Stimulated activated CD4-positive, alpha-beta T cell treated with anti-CD3 and anti-CD28 coated beads, TNF-alpha, amount 100 ng/mL, for 24 hours (primary cell): ENCODE measurements around the gene CACNA1E.
"Not testable (repeated sequence)": the region's sequence is repeated elsewhere in the genome, so short reads cannot be mapped to it uniquely, and the experiment has no call there.

Experiments
- DNase-seq, 3 experiments: peaks; one replicate each; pipeline ENCODE4 v3.0.0-alpha.2; 2020; ENCODE audit warnings: low read depth in 3 of 3

CACNA1E gene

GRCh38 chr1:181517181-181517875 lies 34.0 kb downstream of the CACNA1E start:
- DNase-seq: no peak

DNA sequence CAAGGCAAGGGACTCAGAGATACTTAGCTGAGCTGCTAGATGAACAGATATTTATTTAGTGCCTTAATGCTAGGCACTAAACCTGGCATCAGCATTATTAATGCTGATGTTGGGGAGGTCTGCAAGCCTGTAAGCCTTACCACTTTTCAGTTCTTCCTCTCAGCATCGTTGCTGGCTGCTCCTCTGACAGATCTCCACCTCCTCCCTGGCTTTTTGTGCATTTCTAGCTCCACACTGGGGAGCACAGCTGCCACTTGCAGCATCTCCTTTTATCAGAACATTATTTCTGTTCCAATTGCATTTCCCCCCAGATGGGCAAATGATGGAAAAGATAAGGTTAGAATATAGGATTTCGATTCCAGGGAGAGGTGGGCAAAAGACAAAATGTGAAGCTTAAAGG lies 34.8 kb downstream of the CACNA1E start:
- DNase-seq: no peak

DNA sequence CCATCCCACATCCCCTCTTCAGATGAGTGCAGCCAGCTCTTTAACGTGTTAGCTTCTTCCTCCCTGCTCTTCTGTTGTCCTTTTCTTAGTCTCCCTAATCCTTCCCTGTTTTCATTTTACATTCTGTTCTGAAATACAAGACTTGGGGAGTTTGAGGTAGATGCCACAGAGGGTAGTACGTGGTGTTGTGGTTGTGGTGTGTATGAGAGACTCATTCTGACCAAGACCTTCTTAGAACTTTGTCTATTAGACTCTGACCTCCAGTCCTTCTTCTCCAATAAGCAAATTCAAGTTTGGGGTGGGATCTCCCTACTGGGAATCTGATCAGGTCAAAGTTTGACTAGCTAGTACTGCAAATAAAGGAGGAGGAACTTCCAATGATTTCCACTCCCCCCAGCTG lies 39.5 kb downstream of the CACNA1E start:
- no peak for DNase-seq

GRCh38 chr1:181525104-181525721 lies 41.9 kb downstream of the CACNA1E start:
- DNase-seq: no peak

GRCh38 chr1:181528241-181528640 lies 44.9 kb downstream of the CACNA1E start:
- DNase-seq: not testable (repeated sequence)

- no peak for DNase-seq
Observed at GRCh38 chr1:181531441-181531840, 48.1 kb downstream of the CACNA1E start.

- no peak for DNase-seq
Observed at GRCh38 chr1:181531951-181532600, 48.8 kb downstream of the CACNA1E start.

- DNase-seq: no peak
Observed at GRCh38 chr1:181538836-181539235, 55.5 kb downstream of the CACNA1E start.

- DNase-seq: no peak
Observed at GRCh38 chr1:181541458-181541857, 58.1 kb downstream of the CACNA1E start.

DNA sequence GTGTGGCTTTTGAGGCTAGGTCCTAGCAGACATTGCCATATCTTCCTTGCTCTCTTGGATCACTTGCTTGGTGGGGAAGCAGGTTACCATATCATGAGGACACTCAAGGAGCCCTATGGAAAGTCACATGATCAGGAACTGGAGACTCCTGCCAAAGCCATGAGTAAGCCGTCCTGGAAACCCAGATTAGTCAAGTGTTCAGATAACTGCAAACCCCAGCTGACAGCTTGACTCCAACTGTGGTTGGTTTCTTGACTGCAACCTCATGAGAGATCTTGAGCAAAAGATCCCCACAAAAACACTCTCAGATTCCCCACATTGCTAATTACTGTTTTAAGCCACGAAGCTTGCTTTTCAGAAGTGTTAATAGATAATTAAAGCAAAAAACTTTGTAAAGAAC lies 58.6 kb downstream of the CACNA1E start:
- DNase-seq: no peak

- DNase-seq: not testable (repeated sequence)
Observed at GRCh38 chr1:181542406-181542805, 59.1 kb downstream of the CACNA1E start.

GRCh38 chr1:181545395-181545794 lies 62.1 kb downstream of the CACNA1E start:
- no peak for DNase-seq

DNA sequence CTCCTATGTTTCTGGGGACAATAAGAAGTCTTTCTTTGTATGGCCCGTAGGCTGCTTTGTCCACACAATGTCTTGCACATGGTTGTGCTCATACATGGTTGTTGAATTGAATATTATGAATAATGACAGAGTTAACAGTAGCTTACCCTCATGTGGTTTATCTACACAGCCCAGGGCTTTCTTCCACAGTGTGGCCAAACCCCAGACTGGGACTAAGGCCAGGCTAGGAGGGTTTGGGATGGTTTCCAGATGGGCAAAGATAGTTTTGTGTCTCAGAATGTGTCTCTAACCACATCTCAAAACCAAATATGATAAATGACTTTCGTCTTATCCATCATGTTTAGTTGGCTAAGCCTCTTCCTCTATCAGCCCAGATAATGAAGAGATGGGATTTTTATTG lies 65.2 kb downstream of the CACNA1E start:
- DNase-seq: no peak

- no peak for DNase-seq
Observed at GRCh38 chr1:181551249-181551648, 67.9 kb downstream of the CACNA1E start.

DNA sequence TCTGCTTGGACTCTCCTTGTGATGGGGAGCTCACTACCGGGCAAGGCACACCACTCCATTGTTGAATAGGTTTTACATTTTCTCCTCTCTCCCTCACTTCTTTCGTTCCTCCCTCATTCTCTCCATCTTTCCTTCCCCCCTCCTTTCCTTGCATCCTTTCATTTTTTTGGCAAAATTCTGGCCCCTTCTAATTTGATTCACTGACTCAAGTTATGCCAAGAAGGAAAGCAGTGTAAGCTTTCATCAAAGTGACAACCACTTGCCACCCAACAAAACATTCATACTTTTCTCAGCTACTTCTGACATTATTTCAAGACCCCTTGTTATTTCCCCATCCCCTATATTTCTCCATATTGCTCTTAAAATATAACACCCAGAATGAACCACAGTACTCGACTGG lies 68.4 kb downstream of the CACNA1E start:
- no peak for DNase-seq

GRCh38 chr1:181554465-181554864 lies 71.1 kb downstream of the CACNA1E start:
- DNase-seq: no peak

DNA sequence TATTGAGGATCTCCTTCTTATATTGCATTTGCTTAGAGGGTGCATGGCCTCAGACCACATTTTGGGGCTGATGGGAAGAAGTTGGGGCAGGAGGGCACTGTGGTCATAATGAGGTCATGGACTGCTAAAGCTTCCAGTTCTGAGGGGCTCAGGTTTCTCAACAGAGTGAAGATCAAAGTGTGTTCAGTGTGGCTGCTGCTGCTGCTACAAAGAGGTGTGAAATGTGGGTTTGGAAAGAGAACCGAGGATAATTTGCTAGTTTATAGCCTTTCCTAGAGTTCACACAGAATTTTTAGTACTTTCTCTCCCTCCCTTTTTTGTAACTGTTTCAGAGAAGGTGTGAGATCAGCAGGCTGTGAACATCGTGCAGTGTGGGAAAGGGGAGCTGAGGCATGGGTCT lies 73.3 kb downstream of the CACNA1E start:
- DNase-seq: no peak

DNA sequence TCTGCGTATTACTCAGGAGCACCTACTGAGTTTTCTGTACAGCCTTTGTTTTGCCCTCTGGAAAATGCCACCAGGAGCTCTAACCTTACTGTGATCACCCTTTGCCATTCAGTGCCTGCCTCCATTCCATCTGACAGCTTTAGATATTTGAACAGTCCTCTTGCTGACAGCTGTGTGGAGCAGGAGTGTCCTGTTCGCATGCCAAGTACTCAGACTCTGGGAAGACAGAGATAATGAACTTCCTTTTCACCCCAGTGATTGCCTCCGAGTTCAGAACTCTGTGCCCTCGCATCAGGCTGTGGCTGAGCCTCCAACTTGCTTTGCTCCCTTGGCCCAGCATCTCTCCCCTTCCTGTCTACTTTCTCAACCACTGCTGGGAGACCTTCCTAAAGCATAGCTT lies 74.0 kb downstream of the CACNA1E start:
- no peak for DNase-seq

- DNase-seq: no peak
Observed at GRCh38 chr1:181558416-181558815, 75.1 kb downstream of the CACNA1E start.

DNA sequence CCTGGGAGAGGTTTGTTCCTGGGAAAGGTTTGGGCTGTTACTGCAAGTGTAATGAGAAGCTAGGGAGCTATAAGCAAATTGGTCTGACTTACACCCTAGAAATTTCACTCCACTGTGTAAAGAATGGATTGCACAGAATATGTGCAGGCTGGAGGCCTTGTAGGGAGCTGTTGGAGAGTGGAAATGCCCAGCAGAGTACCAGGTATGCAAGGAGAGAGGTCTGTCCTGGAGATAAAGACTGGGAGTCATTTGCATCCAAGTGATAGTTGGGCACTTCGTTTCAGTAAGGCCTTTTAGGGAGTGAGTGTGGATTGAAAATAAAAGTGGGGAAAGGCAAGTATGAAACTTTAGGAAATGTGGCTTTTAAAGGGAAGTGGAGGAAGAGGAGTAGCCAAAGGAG lies 75.8 kb downstream of the CACNA1E start:
- no peak for DNase-seq

DNA sequence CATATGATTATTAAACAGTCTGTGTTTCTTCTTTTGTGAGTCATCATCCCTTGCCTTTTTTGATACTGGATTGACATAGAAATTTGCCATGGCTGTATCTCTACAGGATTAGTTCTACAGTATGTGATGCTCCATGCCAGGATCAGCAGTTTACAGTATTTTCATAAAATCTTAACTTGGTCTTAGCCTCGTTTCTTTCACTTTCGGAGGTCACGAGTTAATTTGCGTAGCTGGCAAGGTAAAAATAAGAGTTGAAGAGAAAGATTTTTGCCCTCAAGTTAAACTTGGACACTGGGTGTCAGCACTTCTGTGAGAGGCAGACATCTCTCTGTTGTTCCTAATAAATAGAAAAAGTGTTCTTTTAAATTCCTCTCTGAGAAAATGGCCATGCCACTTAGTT lies 79.1 kb downstream of the CACNA1E start:
- no peak for DNase-seq

DNA sequence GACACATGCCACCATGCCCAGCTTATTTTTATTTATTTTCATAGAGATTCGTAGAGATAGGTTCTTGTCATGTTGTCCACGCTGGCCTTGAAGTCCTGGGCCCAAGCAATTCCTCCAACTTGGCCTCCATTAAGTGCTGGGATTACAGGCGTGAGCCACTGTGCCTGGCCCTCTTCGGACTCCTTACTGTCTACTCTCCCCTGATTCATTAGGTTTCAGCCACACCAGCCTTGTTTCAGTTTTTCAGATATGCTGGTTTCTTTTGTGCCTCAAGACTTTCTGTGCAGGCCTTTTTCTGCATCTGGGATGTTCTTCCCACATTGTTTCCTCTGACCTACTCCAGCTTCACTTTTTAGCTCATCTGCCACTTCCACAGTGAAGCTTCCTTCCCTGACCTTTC lies 85.4 kb downstream of the CACNA1E start:
- no peak for DNase-seq

- no peak for DNase-seq
Observed at GRCh38 chr1:181577475-181577874, 94.2 kb downstream of the CACNA1E start.
